ENCODE measurements around the gene TPR.
A peak's percentile ranks its signal among the peaks of the same experiment; 100 is the strongest.

Gene TPR

GRCh38 chr1:186326009-186326408 is 49.0 kb downstream of the TPR start:
- H3K4me3 ChIP-seq (ENCODE audit: low read depth, low read length): no peak overlapping the region
- no peak for TF ChIP-seq CTCF (IDR thresholded peaks at IDR 0.05; ENCODE audit: borderline replicate concordance, insufficient read depth, low read depth, low read length)

- peak; percentile 28; the same call in 1 of the 2 replicates for TF ChIP-seq CTCF (IDR thresholded peaks at IDR 0.05; ENCODE audit: borderline replicate concordance, insufficient read depth, low read depth, low read length)
- H3K4me3 ChIP-seq (ENCODE audit: low read depth, low read length): no peak overlapping the region
Measured at GRCh38 chr1:186325239-186325638, 49.8 kb downstream of the TPR start.

- H3K4me3 ChIP-seq (ENCODE audit: low read depth, low read length): no peak overlapping the region
- no peak for TF ChIP-seq CTCF (IDR thresholded peaks at IDR 0.05; ENCODE audit: borderline replicate concordance, insufficient read depth, low read depth, low read length)
Measured at GRCh38 chr1:186323865-186324264, 51.2 kb downstream of the TPR start.

- H3K4me3 ChIP-seq (ENCODE audit: low read depth, low read length): no peak overlapping the region
- no peak for TF ChIP-seq CTCF (IDR thresholded peaks at IDR 0.05; ENCODE audit: borderline replicate concordance, insufficient read depth, low read depth, low read length)
Measured at GRCh38 chr1:186315570-186315969, 59.5 kb downstream of the TPR start.

- TF ChIP-seq CTCF (IDR thresholded peaks at IDR 0.05; ENCODE audit: borderline replicate concordance, insufficient read depth, low read depth, low read length): no peak
- no peak overlapping the region for H3K4me3 ChIP-seq (ENCODE audit: low read depth, low read length)
Measured at GRCh38 chr1:186311375-186312051, 63.5 kb downstream of the TPR start.

GRCh38 chr1:186310307-186310706 is 64.7 kb downstream of the TPR start:
- H3K4me3 ChIP-seq (ENCODE audit: low read depth, low read length): no peak overlapping the region
- TF ChIP-seq CTCF (IDR thresholded peaks at IDR 0.05; ENCODE audit: borderline replicate concordance, insufficient read depth, low read depth, low read length): no peak

GRCh38 chr1:186308264-186309060 is 66.6 kb downstream of the TPR start:
- no peak overlapping the region for H3K4me3 ChIP-seq (ENCODE audit: low read depth, low read length)

More at GRCh38 chr1:186308264-186309060, 66.6 kb downstream of the TPR start:
- TF ChIP-seq CTCF (IDR thresholded peaks at IDR 0.05; ENCODE audit: borderline replicate concordance, insufficient read depth, low read depth, low read length): no peak

Measured in GM12875 (cell line).